T-helper 2 cell treated with Interferon-gamma antibody and Interleukin-4, amounts not matched to agents 100 ng/mL and 5 ng/mL, for 36 hours (primary cell): ENCODE measurements around the gene AP2A1. TPM values are rescaled to one million over a fixed set of nuclear protein-coding genes. Genes with fewer than 3 reads are reported as not detected.

Experiments
- intact Hi-C: fragments of 100-400 bp; cut with micrococcal nuclease; formaldehyde crosslinking; loops from one replicate; pipeline ENCODE4 v1.15.1; 2023
- total RNA-seq: library from RNA; stranded (reverse); gene quantifications from 2 replicates; pipeline ENCODE4 v1.2.3, GENCODE V29; 2022

AP2A1 gene
- total RNA-seq, 1 donor from 2014 or later, result 70.9 TPM

GRCh38 chr19:49853852-49854377, 87.1 kb downstream of the AP2A1 start:
- intact Hi-C loops, result no loop called here

GRCh38 chr19:49854378-49855263, 87.8 kb downstream of the AP2A1 start:
- intact Hi-C loops, result no loop called here

GRCh38 chr19:49855277-49855675, 88.5 kb downstream of the AP2A1 start:
- intact Hi-C loops, result no loop called here

DNA sequence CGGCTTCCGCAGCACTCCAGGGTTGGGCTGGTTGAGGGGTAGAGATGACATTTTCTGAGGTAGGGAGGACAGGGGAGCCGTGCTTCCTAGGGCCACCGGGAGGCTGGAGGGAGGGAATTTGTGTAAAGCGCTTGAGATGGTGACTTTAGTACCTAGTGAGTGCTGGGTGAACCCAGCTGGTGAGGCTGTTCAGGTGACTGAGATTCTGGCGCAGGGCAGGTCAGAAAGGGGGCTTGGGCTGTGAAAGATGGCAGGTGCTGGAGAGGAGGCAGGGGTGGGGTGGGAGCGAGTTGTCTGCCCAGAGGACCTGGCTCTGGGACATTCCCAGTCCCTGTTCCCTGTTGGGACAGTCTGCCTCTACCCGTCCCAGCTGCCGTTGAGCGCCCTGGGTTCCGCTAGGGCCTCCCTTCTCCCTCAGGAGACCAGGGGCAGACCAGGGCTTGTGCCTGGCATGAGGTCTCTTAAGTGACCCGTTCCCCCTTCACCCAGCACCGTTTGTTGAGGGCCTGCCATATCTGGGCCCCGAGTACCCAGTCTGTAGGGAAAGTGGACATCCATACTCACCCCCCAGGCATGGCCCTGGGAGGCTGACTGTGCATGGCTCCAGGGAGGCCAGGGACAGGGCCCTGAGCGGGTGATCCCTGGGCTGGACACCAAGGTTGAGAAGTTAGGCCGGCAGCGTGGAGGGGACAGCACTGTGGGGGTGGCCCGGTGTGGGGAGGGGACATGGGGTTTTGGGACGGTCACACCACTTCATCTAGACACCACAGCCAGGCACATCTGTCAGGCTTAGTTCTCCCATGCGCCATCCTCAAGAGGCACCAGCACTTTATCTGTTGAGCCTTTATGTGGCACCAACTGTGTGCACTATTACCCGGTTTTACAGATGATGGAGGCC, 89.1 kb downstream of the AP2A1 start:
- intact Hi-C loops, result no loop called here

GRCh38 chr19:49856574-49857021, 89.8 kb downstream of the AP2A1 start:
- intact Hi-C loops, result no loop called here

Other genes with a start within 250 kb of the AP2A1 start
- gene RCN3, start 239.0 kb upstream of the AP2A1 start, total RNA-seq, result 3.0 and 3.9 TPM in 2 replicates
- 172 and 174 TPM in 2 replicates for gene NOSIP, start 186.4 kb upstream of the AP2A1 start, total RNA-seq
- 0.82 and 1.1 TPM in 2 replicates for gene PRRG2, start 185.7 kb upstream of the AP2A1 start, total RNA-seq
- gene PRR12, start 175.8 kb upstream of the AP2A1 start, total RNA-seq, result 42.0 and 43.3 TPM in 2 replicates
- gene RRAS, start 126.9 kb upstream of the AP2A1 start, total RNA-seq, result 6.8 and 9.3 TPM in 2 replicates
- gene SCAF1, start 124.8 kb upstream of the AP2A1 start, total RNA-seq, result 61.9 and 65.4 TPM in 2 replicates
- gene IRF3, start 101.1 kb upstream of the AP2A1 start, total RNA-seq, result 135 and 158 TPM in 2 replicates
- 70.4 and 75.7 TPM in 2 replicates for gene BCL2L12, start 101.1 kb upstream of the AP2A1 start, total RNA-seq
- gene PRMT1, start 89.7 kb upstream of the AP2A1 start, total RNA-seq, result 173 and 187 TPM in 2 replicates
- gene ADM5, start 77.4 kb upstream of the AP2A1 start, total RNA-seq, result 4.8 and 4.9 TPM in 2 replicates
- 2.4 and 3.8 TPM in 2 replicates for gene CPT1C, start 75.9 kb upstream of the AP2A1 start, total RNA-seq
- gene TSKS, start 3.7 kb upstream of the AP2A1 start, total RNA-seq, result 2.9 and 3.3 TPM in 2 replicates
- gene FUZ, start 46.3 kb downstream of the AP2A1 start, total RNA-seq, result 11.3 and 11.5 TPM in 2 replicates
- 54.1 and 56.1 TPM in 2 replicates for gene MED25, start 51.3 kb downstream of the AP2A1 start, total RNA-seq
- gene PTOV1, start 84.2 kb downstream of the AP2A1 start, total RNA-seq, result 90.5 and 96.0 TPM in 2 replicates
- 146 and 160 TPM in 2 replicates for gene PNKP, start 100.6 kb downstream of the AP2A1 start, total RNA-seq
- 15.8 and 18.4 TPM in 2 replicates for gene AKT1S1, start 110.4 kb downstream of the AP2A1 start, total RNA-seq
- gene TBC1D17, start 110.7 kb downstream of the AP2A1 start, total RNA-seq, result 22.9 and 26.6 TPM in 2 replicates
- 1.9 and 2.1 TPM in 2 replicates for gene IL4I1, start 129.9 kb downstream of the AP2A1 start, total RNA-seq
- gene ATF5, start 162.2 kb downstream of the AP2A1 start, total RNA-seq, result 10.7 and 11.3 TPM in 2 replicates
- gene NUP62, start 162.5 kb downstream of the AP2A1 start, total RNA-seq, result 126 and 138 TPM in 2 replicates
- not detected in 2 replicates for gene SIGLEC11, start 194.2 kb downstream of the AP2A1 start, total RNA-seq